Natural killer cell (primary cell): ENCODE measurements around the gene OR2K2. TPM values are rescaled to one million over a fixed set of nuclear protein-coding genes. Genes with fewer than 3 reads are reported as not detected.
"Not testable (repeated sequence)": the region's sequence is repeated elsewhere in the genome, so short reads cannot be mapped to it uniquely, and the experiment has no call there.

Experiments
- ATAC-seq, 3 donors: fragments of 150-1000 bp in 2 of 3; fragments of 200-7000 bp in 1 of 3; cut with Tn5 transposase; 1 replicate in 1 of 3; 2 replicates in 2 of 3; pipeline ENCODE4 v1.10.0; 2021; ENCODE audit warnings: mild to moderate bottlenecking in 2 of 3, moderate library complexity in 2 of 3
- DNase-seq, 2 donors: peaks; one replicate each; pipeline versions ENCODE4 v3.0.0 to v3.0.0-alpha.2; 2013 to 2021; ENCODE audit warnings: mixed read lengths in 1 of 2
- H3K27ac ChIP-seq: one replicate; pipeline ENCODE4 v1.5.1; 2013; ENCODE audit warnings: mild to moderate bottlenecking, low read length
- H3K27me3 ChIP-seq: one replicate; pipeline ENCODE4 v1.6.1; 2013; ENCODE audit warnings: low read length; ENCODE audit not compliant: control insufficient read depth, insufficient read depth
- H3K36me3 ChIP-seq: one replicate; pipeline ENCODE4 v1.6.1; 2013; ENCODE audit warnings: low read length; ENCODE audit not compliant: control insufficient read depth, insufficient read depth
- H3K4me1 ChIP-seq: one replicate; pipeline ENCODE4 v1.6.1; 2013; ENCODE audit warnings: low read length; ENCODE audit not compliant: control insufficient read depth, insufficient read depth
- H3K4me3 ChIP-seq: one replicate; pipeline ENCODE4 v1.5.1; 2013; ENCODE audit warnings: low read length
- H3K9me3 ChIP-seq: one replicate; pipeline ENCODE4 v1.6.1; 2013; ENCODE audit warnings: low read length; ENCODE audit not compliant: control insufficient read depth, insufficient read depth
- H3K27ac Mint-ChIP-seq, 2 donors: one replicate each; pipeline ENCODE4 v1.8.0; 2022; ENCODE audit warnings: mild to moderate bottlenecking in 2 of 2, mixed read lengths in 2 of 2, moderate library complexity in 1 of 2
- H3K27me3 Mint-ChIP-seq, 2 donors: one replicate each; pipeline ENCODE4 v1.8.0; 2022; ENCODE audit warnings: low read depth in 2 of 2, mixed read lengths in 2 of 2
- H3K36me3 Mint-ChIP-seq: one replicate; pipeline ENCODE4 v1.8.0; 2022; ENCODE audit warnings: mixed read lengths
- H3K4me1 Mint-ChIP-seq, 2 donors: one replicate each; pipeline ENCODE4 v1.8.0; 2022; ENCODE audit warnings: mixed read lengths in 2 of 2
- H3K4me3 Mint-ChIP-seq: one replicate; pipeline ENCODE4 v1.8.0; 2022; ENCODE audit warnings: mild to moderate bottlenecking, moderate library complexity, mixed read lengths
- H3K9me3 Mint-ChIP-seq, 2 donors: one replicate each; pipeline ENCODE4 v1.8.0; 2022; ENCODE audit warnings: mixed read lengths in 2 of 2
- WGBS: methylation state at CpG from one replicate; pipeline ENCODE4 v1.1.7; 2013; ENCODE audit warnings: missing lambda C conversion rate; ENCODE audit not compliant: insufficient coverage; 5-methylcytosine and 5-hydroxymethylcytosine counted together
- intact Hi-C: fragments of 100-400 bp; cut with micrococcal nuclease; formaldehyde crosslinking; loops from one replicate; pipeline ENCODE4 v1.14.2; 2022
- total RNA-seq, 4 donors: library from RNA; stranded (reverse); fragments of 120-200 nt in 1 of 4; gene quantifications; one replicate each; pipeline versions ENCODE4 v1.2.3 to v1.2.4, GENCODE V29; 2013 to 2022
- TF ChIP-seq, protein P1 (sequence below): fragments of 200-600 bp; IDR thresholded peaks from one replicate; pipeline ENCODE4 v1.8.0; 2022; ENCODE audit warnings: antibody characterized with exemption

Gene OR2K2
- total RNA-seq, 3 donors from 2014 or later (not counting 1 experiment from before 2014, with no cell fraction given) = not detected

DNA sequence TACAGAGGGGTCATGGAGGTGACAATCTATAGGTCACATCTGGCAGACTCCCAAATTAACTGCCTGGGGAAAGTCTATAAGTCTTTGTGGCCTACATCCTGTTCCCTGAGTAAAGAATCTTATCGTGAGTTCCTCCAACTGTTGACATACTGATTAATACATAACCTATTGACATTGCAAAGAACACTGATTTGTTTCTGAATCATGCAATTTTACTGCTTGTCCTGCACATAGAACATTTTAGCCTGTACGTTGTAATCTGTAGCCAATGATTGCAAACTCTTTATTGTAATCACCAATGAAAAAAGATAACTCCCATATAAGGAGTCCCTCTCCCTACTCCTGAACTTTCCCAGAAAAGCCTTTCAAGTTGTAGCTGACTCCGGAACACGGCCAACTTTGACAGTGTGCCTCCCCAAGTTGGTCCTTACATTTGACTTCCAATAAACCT is 18.8 kb upstream of the OR2K2 start:
- no peak overlapping the region for H3K27ac Mint-ChIP-seq
- TF ChIP-seq, protein P1, sequence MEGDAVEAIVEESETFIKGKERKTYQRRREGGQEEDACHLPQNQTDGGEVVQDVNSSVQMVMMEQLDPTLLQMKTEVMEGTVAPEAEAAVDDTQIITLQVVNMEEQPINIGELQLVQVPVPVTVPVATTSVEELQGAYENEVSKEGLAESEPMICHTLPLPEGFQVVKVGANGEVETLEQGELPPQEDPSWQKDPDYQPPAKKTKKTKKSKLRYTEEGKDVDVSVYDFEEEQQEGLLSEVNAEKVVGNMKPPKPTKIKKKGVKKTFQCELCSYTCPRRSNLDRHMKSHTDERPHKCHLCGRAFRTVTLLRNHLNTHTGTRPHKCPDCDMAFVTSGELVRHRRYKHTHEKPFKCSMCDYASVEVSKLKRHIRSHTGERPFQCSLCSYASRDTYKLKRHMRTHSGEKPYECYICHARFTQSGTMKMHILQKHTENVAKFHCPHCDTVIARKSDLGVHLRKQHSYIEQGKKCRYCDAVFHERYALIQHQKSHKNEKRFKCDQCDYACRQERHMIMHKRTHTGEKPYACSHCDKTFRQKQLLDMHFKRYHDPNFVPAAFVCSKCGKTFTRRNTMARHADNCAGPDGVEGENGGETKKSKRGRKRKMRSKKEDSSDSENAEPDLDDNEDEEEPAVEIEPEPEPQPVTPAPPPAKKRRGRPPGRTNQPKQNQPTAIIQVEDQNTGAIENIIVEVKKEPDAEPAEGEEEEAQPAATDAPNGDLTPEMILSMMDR = no peak
- H3K9me3 ChIP-seq = no peaks in the 10 kb centered on the region
- no peak for DNase-seq
- no peaks in the 10 kb centered on the region for H3K36me3 ChIP-seq
- intact Hi-C loops = no loop called here
- no peaks in the 10 kb centered on the region for H3K4me1 Mint-ChIP-seq
- no peak overlapping the region for H3K27ac ChIP-seq
- H3K27me3 Mint-ChIP-seq = peaks cover 3 to 19% of the 10 kb centered on the region in 2 donors
- 78% methylated on average over 4 of the region's 4 CpGs for WGBS
- H3K9me3 Mint-ChIP-seq = peaks cover 0 to 2% of the 10 kb centered on the region in 2 donors
- H3K4me1 ChIP-seq = no peaks in the 10 kb centered on the region
- no peak overlapping the region for H3K4me3 ChIP-seq
- H3K4me3 Mint-ChIP-seq = no peak overlapping the region
- no peak for ATAC-seq
- H3K27me3 ChIP-seq = peaks cover 2% of the 10 kb centered on the region
- H3K36me3 Mint-ChIP-seq = no peaks in the 10 kb centered on the region

DNA sequence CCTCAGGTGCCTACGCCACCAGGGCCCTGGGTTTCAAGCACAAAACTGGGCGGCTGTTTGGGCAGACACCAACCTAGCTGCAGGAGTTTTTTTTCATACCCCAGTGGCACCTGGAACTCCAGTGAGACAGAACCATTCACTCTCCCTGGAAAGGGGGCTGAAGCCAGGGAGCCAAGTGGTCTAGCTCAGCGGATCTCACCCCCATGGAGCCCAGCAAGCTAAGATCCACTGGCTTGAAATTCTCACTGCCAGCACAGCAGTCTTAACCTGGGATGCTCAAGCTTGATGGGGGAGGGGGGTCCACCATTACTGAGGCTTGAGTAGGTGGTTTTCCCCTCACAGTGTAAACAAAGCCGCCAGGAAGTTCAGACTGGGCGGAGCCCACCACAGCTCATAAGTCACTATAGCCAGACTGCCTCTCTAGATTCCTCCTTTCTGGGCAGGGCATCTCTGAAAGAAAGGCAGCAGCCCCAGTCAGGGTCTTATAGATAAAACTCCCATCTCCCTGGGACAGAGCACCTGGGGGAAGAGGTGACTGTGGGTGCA is 4.4 kb upstream of the OR2K2 start:
- Mint-ChIP-seq H3K27me3 (peaks cover 8 to 19% of the 10 kb centered on the region in 2 donors), H3K4me1 (peaks cover 15 to 20% of the 10 kb centered on the region in 2 donors)
- H3K4me3 ChIP-seq, ATAC-seq, H3K9me3 ChIP-seq, H3K4me3 Mint-ChIP-seq, H3K9me3 Mint-ChIP-seq, H3K27ac Mint-ChIP-seq, H3K36me3 ChIP-seq, H3K4me1 ChIP-seq, H3K27me3 ChIP-seq, H3K27ac ChIP-seq, intact Hi-C loops, H3K36me3 Mint-ChIP-seq: not testable (repeated sequence)
- peak in 1 of 2 donors; percentile 4 for DNase-seq
- WGBS = 72% methylated on average over 5 of the region's 5 CpGs

DNA sequence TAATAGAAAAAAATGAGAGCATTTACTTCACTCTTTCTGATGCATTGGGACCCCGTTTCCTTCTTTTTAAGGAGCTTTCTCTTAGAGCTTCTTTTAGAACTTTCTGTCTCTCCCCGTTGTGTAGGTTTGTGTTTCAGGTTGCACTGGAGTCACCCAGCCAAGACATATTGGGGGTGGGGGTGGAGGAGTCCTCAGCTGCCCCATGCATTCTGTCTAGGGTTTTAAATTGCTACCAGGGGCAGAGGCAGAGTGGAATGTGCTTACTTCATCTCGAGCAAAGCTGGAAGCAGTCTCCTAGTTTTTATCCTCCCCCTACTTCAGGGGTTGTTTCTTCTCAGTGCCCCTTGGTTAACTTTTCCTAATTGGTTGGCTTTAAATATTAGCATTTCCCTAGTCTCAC is 9.4 kb downstream of the OR2K2 start:
- no peaks in the 10 kb centered on the region for H3K27me3 ChIP-seq
- no peak overlapping the region for H3K27ac ChIP-seq
- intact Hi-C loops = no loop called here
- H3K4me1 Mint-ChIP-seq = no peaks in the 10 kb centered on the region
- no peak overlapping the region for H3K4me3 Mint-ChIP-seq
- TF ChIP-seq, protein P1 = no peak
- H3K9me3 ChIP-seq = no peaks in the 10 kb centered on the region
- no peak for DNase-seq
- H3K4me1 ChIP-seq = no peaks in the 10 kb centered on the region
- H3K9me3 Mint-ChIP-seq = peaks cover 0 to 2% of the 10 kb centered on the region in 2 donors
- no peak for ATAC-seq
- no peaks in the 10 kb centered on the region for H3K36me3 Mint-ChIP-seq
- peaks cover 0 to 3% of the 10 kb centered on the region in 2 donors for H3K27me3 Mint-ChIP-seq
- 80% methylated on average over 3 of the region's 3 CpGs for whole genome bisulfite sequencing
- H3K27ac Mint-ChIP-seq = no peak overlapping the region
- H3K4me3 ChIP-seq = no peak overlapping the region
- H3K36me3 ChIP-seq = no peaks in the 10 kb centered on the region

DNA sequence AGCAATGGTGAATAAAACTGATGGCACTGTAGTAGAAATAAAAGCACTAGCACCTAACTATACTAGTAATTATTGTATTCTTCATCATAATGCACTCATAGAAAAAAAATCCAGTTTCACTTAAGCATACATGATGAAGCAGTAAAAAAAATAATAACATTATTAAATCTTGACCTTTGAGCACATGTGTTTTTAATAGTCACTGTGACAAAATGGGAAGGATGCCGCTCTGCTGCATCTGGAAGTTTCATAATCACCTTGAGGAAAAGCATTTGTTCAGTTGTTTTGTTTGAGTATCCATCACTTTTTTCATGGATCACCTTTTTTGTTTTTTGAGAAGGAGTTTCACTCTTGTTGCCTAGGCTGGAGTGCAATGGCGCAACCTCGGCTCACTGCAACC is 13.2 kb downstream of the OR2K2 start:
- H3K4me1 Mint-ChIP-seq = no peaks in the 10 kb centered on the region
- H3K27me3 ChIP-seq = no peaks in the 10 kb centered on the region
- DNase-seq (no peak), ATAC-seq (no peak)
- H3K36me3 ChIP-seq = no peaks in the 10 kb centered on the region
- H3K27me3 Mint-ChIP-seq = peaks cover 0 to under 1% of the 10 kb centered on the region in 2 donors
- peaks cover 0 to under 1% of the 10 kb centered on the region in 2 donors for H3K9me3 Mint-ChIP-seq
- no peak overlapping the region for H3K27ac ChIP-seq
- 98% methylated on average over 3 of the region's 3 CpGs for WGBS
- intact Hi-C loops = no loop called here
- no peaks in the 10 kb centered on the region for H3K4me1 ChIP-seq
- no peaks in the 10 kb centered on the region for H3K36me3 Mint-ChIP-seq
- no peak overlapping the region for H3K27ac Mint-ChIP-seq
- H3K9me3 ChIP-seq = no peaks in the 10 kb centered on the region
- TF ChIP-seq, protein P1 = no peak
- no peak overlapping the region for H3K4me3 ChIP-seq
- no peak overlapping the region for H3K4me3 Mint-ChIP-seq
